NCI-H2196 (cell line): Measurements from ENCODE around the gene FHL2.
"Not testable (repeated sequence)": the region's sequence is repeated elsewhere in the genome, so short reads cannot be mapped to it uniquely, and the experiment has no call there.

ENCODE experiments used
- DNase-seq: peaks from one replicate; lab custom pipeline; 2025; ENCODE audit not compliant: unreplicated experiment; lab: John Stamatoyannopoulos, UW

Gene FHL2

GRCh38 chr2:105358593-105358992 is 40.3 kb downstream of the FHL2 start:
- no peak for DNase-seq

GRCh38 chr2:105357122-105357521 is 41.7 kb downstream of the FHL2 start:
- DNase-seq: no peak

- DNase-seq: peak; percentile 80
Measured at GRCh38 chr2:105344704-105345345, 54.0 kb downstream of the FHL2 start.

- no peak for DNase-seq
Measured at GRCh38 chr2:105339414-105339813, 59.4 kb downstream of the FHL2 start.

- no peak for DNase-seq
Measured at GRCh38 chr2:105338020-105338385, 60.8 kb downstream of the FHL2 start.

GRCh38 chr2:105337122-105338019 is 61.5 kb downstream of the FHL2 start, which contains the start of gene C2orf49:
Gene C2orf49, plus strand, starts transcription at chr2:105337540. Its CDS starts 48 bp downstream, at chr2:105337588.
- peak; percentile 93 for DNase-seq

GRCh38 chr2:105336786-105337121 is 62.1 kb downstream of the FHL2 start:
- DNase-seq: no peak

GRCh38 chr2:105335469-105335868 is 63.4 kb downstream of the FHL2 start:
- DNase-seq: no peak

GRCh38 chr2:105334211-105334610 is 64.6 kb downstream of the FHL2 start:
- no peak for DNase-seq

GRCh38 chr2:105330681-105331375 is 68.0 kb downstream of the FHL2 start:
- no peak for DNase-seq

GRCh38 chr2:105329561-105330495 is 69.0 kb downstream of the FHL2 start, which contains the start of gene TGFBRAP1:
Gene TGFBRAP1, minus strand, starts transcription at chr2:105329735. Its CDS starts 21,434 bp downstream, at chr2:105308301.
- peak; percentile 66 for DNase-seq

GRCh38 chr2:105329197-105329554 is 69.7 kb downstream of the FHL2 start:
- no peak for DNase-seq

- peak; percentile 71 for DNase-seq
Measured at GRCh38 chr2:105328281-105329196, 70.3 kb downstream of the FHL2 start.

- DNase-seq: no peak
Measured at GRCh38 chr2:105327690-105328089, 71.2 kb downstream of the FHL2 start.

GRCh38 chr2:105327271-105327670 is 71.6 kb downstream of the FHL2 start:
- not testable (repeated sequence) for DNase-seq

- no peak for DNase-seq
Measured at GRCh38 chr2:105325389-105325963, 73.4 kb downstream of the FHL2 start.

GRCh38 chr2:105324732-105325131 is 74.1 kb downstream of the FHL2 start:
- no peak for DNase-seq

- no peak for DNase-seq
Measured at GRCh38 chr2:105324101-105324500, 74.8 kb downstream of the FHL2 start.

GRCh38 chr2:105323111-105323510 is 75.7 kb downstream of the FHL2 start:
- no peak for DNase-seq
